OCI-LY3 (cell line): ENCODE data around the gene KCNH6.

ENCODE experiments used
- H2AFZ ChIP-seq: fragments of 200-600, 300-600 bp; shearing (Covaris generic); 2 replicates; pipeline ENCODE4 v1.6.0; 2014; ENCODE audit warnings: antibody characterized with exemption, low read depth, low read length
- H3K27ac ChIP-seq: fragments of 200-600, 300-600 bp; sonication (generic); 2 replicates; pipeline ENCODE4 v1.5.1; 2014; ENCODE audit warnings: mild to moderate bottlenecking, low read length, moderate library complexity, mixed read lengths
- H3K27me3 ChIP-seq: fragments of 200-600, 300-600 bp; sonication (generic); 2 replicates; pipeline ENCODE4 v1.6.1; 2014; ENCODE audit warnings: low read depth, low read length, mixed read lengths
- H3K36me3 ChIP-seq: fragments of 200-600, 300-600 bp; sonication (generic); replicated peaks from 2 replicates; pipeline ENCODE3; 2014; ENCODE audit warnings: low read depth, low read length, mixed read lengths
- H3K4me1 ChIP-seq: fragments of 300-600, 200-600 bp; sonication (generic); 2 replicates; pipeline ENCODE4 v1.6.1; 2014; ENCODE audit warnings: low read length, mixed read lengths
- H3K4me2 ChIP-seq: fragments of 200-600, 300-600 bp; sonication (generic); 2 replicates; pipeline ENCODE4 v1.6.1; 2014; ENCODE audit warnings: low read length, mixed read lengths
- H3K4me3 ChIP-seq: fragments of 300-600, 200-600 bp; sonication (generic); 2 replicates; pipeline ENCODE4 v1.5.1; 2014; ENCODE audit warnings: antibody characterized with exemption, mild to moderate bottlenecking, low read length, moderate library complexity
- H3K79me2 ChIP-seq: fragments of 300-600, 200-600 bp; shearing (Covaris generic); 2 replicates; pipeline ENCODE4 v1.6.1; 2014; ENCODE audit warnings: mild to moderate bottlenecking, low read length, mixed read lengths
- H3K9ac ChIP-seq: fragments of 300-600, 200-600 bp; shearing (Covaris generic); 2 replicates; pipeline ENCODE4 v1.6.0; 2014; ENCODE audit warnings: mild to moderate bottlenecking, low read length, moderate library complexity
- H3K9me3 ChIP-seq: fragments of 200-600, 300-600 bp; shearing (Covaris generic); 2 replicates; pipeline ENCODE4 v1.6.1; 2014; ENCODE audit warnings: low read length, mixed read lengths; ENCODE audit not compliant: insufficient read depth
- H4K20me1 ChIP-seq: fragments of 200-600, 300-600 bp; sonication (generic); 2 replicates; pipeline ENCODE4 v1.6.1; 2016; ENCODE audit warnings: low read length, mixed read lengths; ENCODE audit not compliant: insufficient read depth
- CTCF ChIP-seq: fragments of 200-600, 300-600 bp; sonication (generic); IDR thresholded peaks from 2 replicates; pipeline ENCODE4 v1.5.1; 2014; ENCODE audit warnings: antibody characterized with exemption, low read length, low read depth
- EZH2phosphoT487 ChIP-seq: fragments of 200-600 bp; shearing (Covaris generic); IDR thresholded peaks from 2 replicates; pipeline ENCODE4 v1.6.1; 2018; ENCODE audit warnings: antibody characterized with exemption, mixed run types, low read depth

KCNH6 gene

DNA sequence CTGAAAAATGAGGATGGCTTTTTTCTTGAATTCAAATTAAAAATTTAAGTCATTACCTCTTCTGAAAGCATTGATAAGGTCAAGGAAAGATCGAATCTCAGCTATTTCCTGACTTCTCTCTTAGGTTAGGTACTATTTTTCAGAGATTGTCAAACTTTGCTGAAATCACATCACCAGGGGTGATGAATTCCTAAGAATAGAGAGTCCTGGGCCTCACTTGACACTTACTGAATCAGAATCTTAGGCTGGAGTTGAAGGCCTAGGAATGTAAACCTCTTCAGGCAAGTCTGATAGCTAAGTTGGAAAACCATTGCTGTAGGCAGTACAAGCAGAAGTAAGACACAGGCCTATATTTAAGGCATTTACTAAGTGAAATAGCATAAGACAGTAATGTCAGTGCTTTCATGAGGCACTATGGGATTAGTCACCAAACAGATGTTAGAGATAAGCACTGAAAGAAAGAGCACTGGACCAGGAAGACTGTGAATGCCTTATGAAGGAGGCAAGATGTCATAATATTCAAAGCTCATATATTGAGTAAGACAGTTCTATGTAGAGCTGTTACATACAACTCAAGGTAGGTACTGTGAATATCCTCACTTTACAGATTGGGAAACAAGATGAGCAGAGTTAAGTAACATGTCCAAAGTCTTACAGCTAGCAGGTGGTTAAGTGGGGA is 48.6 kb downstream of the KCNH6 start:
- Histone ChIP-seq H3K79me2 (peaks cover 65% of the 10 kb centered on the region), H3K9me3 (no peaks in the 10 kb centered on the region), H3K4me2 (no peak overlapping the region), H3K4me1 (no peaks in the 10 kb centered on the region), H3K4me3 (no peak overlapping the region), H3K27ac (no peak overlapping the region), H4K20me1 (peaks cover 52% of the 10 kb centered on the region), H3K9ac (no peak overlapping the region), H3K27me3 (no peaks in the 10 kb centered on the region), H3K36me3 (no peaks in the 10 kb centered on the region), H2AFZ (no peak overlapping the region)
- TF ChIP-seq EZH2phosphoT487 (no peak), CTCF (no peak)

DNA sequence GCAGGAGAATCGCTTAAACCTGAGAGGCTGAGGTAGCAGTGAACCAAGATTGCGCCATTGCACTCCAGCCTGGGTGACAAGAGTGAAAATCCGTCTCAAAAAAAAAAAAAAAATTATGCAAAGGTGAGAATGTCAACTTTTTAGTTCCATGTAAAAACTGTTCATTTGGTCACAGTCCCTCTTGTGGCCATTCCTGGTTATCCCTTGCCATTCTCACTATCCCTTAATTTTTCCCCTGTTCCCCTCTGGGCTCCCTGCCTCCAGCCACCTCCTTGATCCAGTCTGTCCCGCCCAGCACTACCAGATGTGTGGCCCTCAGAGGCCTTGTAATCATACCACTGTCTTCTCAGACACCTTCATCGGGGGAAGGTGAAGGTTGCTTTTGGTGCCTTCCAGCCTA is 50.5 kb downstream of the KCNH6 start:
- no peaks in the 10 kb centered on the region for H3K9me3 ChIP-seq
- no peak overlapping the region for H3K4me2 ChIP-seq
- H3K36me3 ChIP-seq = no peaks in the 10 kb centered on the region
- no peaks in the 10 kb centered on the region for H3K27me3 ChIP-seq
- H2AFZ ChIP-seq = no peak overlapping the region
- no peak overlapping the region for H3K9ac ChIP-seq
- no peak overlapping the region for H3K4me3 ChIP-seq
- H3K27ac ChIP-seq = no peak overlapping the region
- H3K79me2 ChIP-seq = peaks cover 61% of the 10 kb centered on the region
- H4K20me1 ChIP-seq = peaks cover 47% of the 10 kb centered on the region
- TF ChIP-seq EZH2phosphoT487 (no peak), CTCF (no peak)
- no peaks in the 10 kb centered on the region for H3K4me1 ChIP-seq

- H3K79me2 ChIP-seq = peaks cover 28% of the 10 kb centered on the region
- H3K36me3 ChIP-seq = peaks cover 29% of the 10 kb centered on the region
- H3K27ac ChIP-seq = no peak overlapping the region
- H2AFZ ChIP-seq = no peak overlapping the region
- H4K20me1 ChIP-seq = peaks cover 23% of the 10 kb centered on the region
- no peaks in the 10 kb centered on the region for H3K27me3 ChIP-seq
- no peak overlapping the region for H3K4me2 ChIP-seq
- TF ChIP-seq CTCF = no peak
- no peak for TF ChIP-seq EZH2phosphoT487
- H3K9ac ChIP-seq = no peak overlapping the region
- no peaks in the 10 kb centered on the region for H3K4me1 ChIP-seq
- no peak overlapping the region for H3K4me3 ChIP-seq
- no peaks in the 10 kb centered on the region for H3K9me3 ChIP-seq
These were observed 55.0 kb downstream of the KCNH6 start for GRCh38 chr17:63578027-63578768.

DNA sequence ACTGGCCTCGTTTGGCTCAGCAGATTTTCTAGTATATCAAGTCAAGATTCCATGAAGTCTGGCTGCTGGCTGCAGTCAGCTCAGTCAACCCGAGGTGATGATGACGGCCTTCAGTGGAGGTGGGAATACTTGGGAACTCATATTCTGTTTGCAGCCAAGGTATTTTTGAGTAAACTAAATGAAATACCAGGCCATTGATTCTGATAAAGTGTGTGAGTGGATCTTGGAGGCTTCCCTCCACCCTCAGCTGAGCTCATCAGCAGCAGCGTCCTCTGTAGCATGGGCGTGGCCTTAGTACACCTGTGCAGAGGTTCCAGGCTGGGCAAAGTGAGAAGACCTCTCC is 55.6 kb downstream of the KCNH6 start:
- H3K9me3 ChIP-seq = no peaks in the 10 kb centered on the region
- H3K4me1 ChIP-seq = no peaks in the 10 kb centered on the region
- TF ChIP-seq EZH2phosphoT487 (no peak), CTCF (no peak)
- H3K79me2 ChIP-seq = peaks cover 25% of the 10 kb centered on the region
- no peak overlapping the region for H3K4me3 ChIP-seq
- H3K9ac ChIP-seq = no peak overlapping the region
- H3K36me3 ChIP-seq = peaks cover 34% of the 10 kb centered on the region
- no peak overlapping the region for H2AFZ ChIP-seq
- H3K27ac ChIP-seq = no peak overlapping the region
- no peaks in the 10 kb centered on the region for H3K27me3 ChIP-seq
- peaks cover 22% of the 10 kb centered on the region for H4K20me1 ChIP-seq
- H3K4me2 ChIP-seq = no peak overlapping the region
